Aorta (tissue), 5 donors: ENCODE measurements around the gene RPS27A. TPM values are rescaled to one million over a fixed set of nuclear protein-coding genes. Genes with fewer than 3 reads are reported as not detected.
"Not testable (repeated sequence)": the region's sequence is repeated elsewhere in the genome, so short reads cannot be mapped to it uniquely, and the experiment has no call there.

ENCODE experiments used
- ATAC-seq: fragments of 200-7000 bp; cut with Tn5 transposase; one replicate; pipeline ENCODE4 v1.9.1; 2022; ENCODE audit warnings: moderate library complexity; ENCODE audit not compliant: low FRiP score
- DNase-seq, 2 donors: peaks; one replicate each; pipeline ENCODE4 v3.0.0-alpha.2; 2020
- H3K27ac ChIP-seq, 2 donors: one replicate each; pipeline ENCODE4 v1.5.1; 2013; ENCODE audit warnings: low read length in 2 of 2, mild to moderate bottlenecking in 2 of 2, moderate library complexity in 2 of 2, control low read depth in 1 of 2, inconsistent platforms in 1 of 2, low read depth in 1 of 2
- H3K27me3 ChIP-seq, 2 donors: one replicate each; pipeline ENCODE4 v1.6.1; 2013; ENCODE audit warnings: control low read depth in 1 of 2, low read length in 1 of 2, mild to moderate bottlenecking in 1 of 2, moderate library complexity in 1 of 2; ENCODE audit not compliant: insufficient read depth in 2 of 2, control insufficient read depth in 1 of 2
- H3K36me3 ChIP-seq, 2 donors: one replicate each; pipeline ENCODE4 v1.6.1; 2013; ENCODE audit warnings: control low read depth in 1 of 2, low read length in 1 of 2, mild to moderate bottlenecking in 1 of 2; ENCODE audit not compliant: insufficient read depth in 2 of 2, control insufficient read depth in 1 of 2
- H3K4me1 ChIP-seq, 2 donors: one replicate each; pipeline ENCODE4 v1.6.1; 2013; ENCODE audit warnings: low read length in 2 of 2, control low read depth in 1 of 2, mild to moderate bottlenecking in 1 of 2, moderate library complexity in 1 of 2; ENCODE audit not compliant: insufficient read depth in 2 of 2, control insufficient read depth in 1 of 2
- H3K4me3 ChIP-seq, 2 donors: one replicate each; pipeline ENCODE4 v1.5.1; 2013; ENCODE audit warnings: low read length in 2 of 2, control low read depth in 1 of 2, mild to moderate bottlenecking in 1 of 2
- H3K9me3 ChIP-seq: one replicate; pipeline ENCODE4 v1.6.1; 2013; ENCODE audit warnings: mild to moderate bottlenecking, low read length; ENCODE audit not compliant: control insufficient read depth
- WGBS, 2 donors: extraction: QIAGEN DNeasy Blood & Tissue Kit; methylation state at CpG; one replicate each; pipeline ENCODE4 v1.1.7; 2013; 5-methylcytosine and 5-hydroxymethylcytosine counted together
- intact Hi-C, 2 donors: fragments of 100-400 bp; cut with DNase I; formaldehyde crosslinking; loops; one replicate each; pipeline versions ENCODE4 v1.14.2 to v1.15.0; 2022
- polyA plus RNA-seq, 2 donors: library from polyadenylated mRNA; stranded (reverse); fragments of 200-250 nt; gene quantifications; one replicate each; pipeline ENCODE4 v1.2.3, GENCODE V29; 2013
- total RNA-seq, 2 donors: library from RNA; stranded (reverse); fragmentation: NEBNext Ultra II Directional; extraction: Animal tissue kit (Norgen Biotek cat#: 25700); gene quantifications; one replicate each; pipeline ENCODE4 v1.2.1, GENCODE V29; 2021
- donor health status: healthy with polysubstance abuse.
- donor health status: Bipolar disorder and iron deficiency.
- donor health status: DM: no; HTN: no; CAD: no.
- donor health status: DM: no; HTN: no; CAD: no.
- donor health status: DM: yes; HTN: yes; CAD: no.

The RPS27A gene
- total and polyA plus RNA-seq, 4 donors, result 752 to 6,488 (median 1,797) TPM

GRCh38 chr2:55247025-55247424 lies 14.5 kb downstream of the RPS27A start:
- Histone ChIP-seq H3K4me3 (no peak overlapping the region), H3K9me3 (no peaks in the 10 kb centered on the region), H3K36me3 (peaks cover 4 to 5% of the 10 kb centered on the region in 2 donors), H3K27ac (no peak overlapping the region), H3K27me3 (no peaks in the 10 kb centered on the region), H3K4me1 (no peaks in the 10 kb centered on the region)
- intact Hi-C loops, result no loop called here
- DNase-seq, result no peak
- ATAC-seq, result no peak
- WGBS, 2 donors, result 79 to 92% methylated on average over 5 of the region's 5 CpGs

- no peak for ATAC-seq
- intact Hi-C loops, result no loop called here
- Histone ChIP-seq H3K36me3 (no peaks in the 10 kb centered on the region), H3K27me3 (no peaks in the 10 kb centered on the region), H3K4me1 (no peaks in the 10 kb centered on the region), H3K27ac (no peak overlapping the region), H3K4me3 (no peak overlapping the region), H3K9me3 (no peaks in the 10 kb centered on the region)
- 93 to 96% methylated on average over 3 of the region's 3 CpGs for WGBS, 2 donors
- no peak for DNase-seq
These were observed 20.3 kb downstream of the RPS27A start for GRCh38 chr2:55252832-55253231.

- not testable (repeated sequence) for H3K36me3 ChIP-seq
These were observed 27.1 kb downstream of the RPS27A start for GRCh38 chr2:55259586-55259985.

GRCh38 chr2:55268288-55268906 lies 35.9 kb downstream of the RPS27A start:
- intact Hi-C loops, result loop anchor here (5.0 kb wide), 1 partner anchor 164 kb away; no protein-coding TSS in a partner anchor
- no peaks in the 10 kb centered on the region for H3K9me3 ChIP-seq
- H3K4me3 ChIP-seq, result peak overlapping the region; percentile 15 to 73
- peak overlapping the region; percentile 52 to 62 for H3K27ac ChIP-seq
- H3K4me1 ChIP-seq, result no peaks in the 10 kb centered on the region
- no peaks in the 10 kb centered on the region for H3K27me3 ChIP-seq
- DNase-seq (no peak), ATAC-seq (no peak)
- H3K36me3 ChIP-seq, result no peaks in the 10 kb centered on the region
- WGBS, 2 donors, result 13 to 14% methylated on average over 13 of the region's 13 CpGs

More at GRCh38 chr2:55259586-55259985, 27.1 kb downstream of the RPS27A start:
- H3K9me3 ChIP-seq, intact Hi-C loops, H3K27ac ChIP-seq, H3K4me3 ChIP-seq, H3K27me3 ChIP-seq, H3K4me1 ChIP-seq, DNase-seq, ATAC-seq: not testable (repeated sequence)
- WGBS, 2 donors, result 88 to 90% methylated on average over 3 of the region's 3 CpGs

GRCh38 chr2:55268907-55269644 lies 36.6 kb downstream of the RPS27A start, which contains the start of gene MTIF2:
TSS of gene MTIF2 (minus strand) at chr2:55269231. CDS start at chr2:55263858, 5,373 bp downstream.
- intact Hi-C loops, result loop anchor here (5.0 kb wide), 1 partner anchor 163 kb away; no protein-coding TSS in a partner anchor
- Histone ChIP-seq H3K4me3 (peak within 1 kb of the TSS; percentile 15 to 73), H3K4me1 (no peaks in the 10 kb centered on the region), H3K9me3 (no peaks in the 10 kb centered on the region), H3K27me3 (no peaks in the 10 kb centered on the region), H3K27ac (peak within 1 kb of the TSS; percentile 52 to 62), H3K36me3 (no peaks in the 10 kb centered on the region)
- ATAC-seq (peak; percentile 98), DNase-seq (peak; percentile 98)
- 0 to 1% methylated on average over 43 of the region's 43 CpGs for WGBS, 2 donors

GRCh38 chr2:55269645-55269990 lies 37.1 kb downstream of the RPS27A start:
- peak overlapping the region in 1 of 2 donors; percentile 61 for H3K27ac ChIP-seq
- intact Hi-C loops, result loop anchor here (5.0 kb wide), 1 partner anchor 163 kb away; no protein-coding TSS in a partner anchor
- WGBS, 2 donors, result 48 to 55% methylated on average over 7 of the region's 7 CpGs
- no peaks in the 10 kb centered on the region for H3K27me3 ChIP-seq
- no peak for DNase-seq
- peak overlapping the region; percentile 11 to 73 for H3K4me3 ChIP-seq
- H3K9me3 ChIP-seq, result no peaks in the 10 kb centered on the region
- no peaks in the 10 kb centered on the region for H3K36me3 ChIP-seq
- H3K4me1 ChIP-seq, result no peaks in the 10 kb centered on the region
- ATAC-seq, result no peak

GRCh38 chr2:55274346-55274745 lies 41.9 kb downstream of the RPS27A start:
- DNase-seq, H3K27ac ChIP-seq, H3K9me3 ChIP-seq, intact Hi-C loops, H3K4me1 ChIP-seq, H3K36me3 ChIP-seq, H3K27me3 ChIP-seq, ATAC-seq, H3K4me3 ChIP-seq: not testable (repeated sequence)
- WGBS, 2 donors, result 97 to 98% methylated on average over 2 of the region's 2 CpGs

- Histone ChIP-seq H3K27ac (no peak overlapping the region), H3K9me3 (no peaks in the 10 kb centered on the region), H3K36me3 (no peaks in the 10 kb centered on the region), H3K4me1 (no peaks in the 10 kb centered on the region), H3K27me3 (no peaks in the 10 kb centered on the region), H3K4me3 (no peak overlapping the region)
- no peak for DNase-seq
- no peak for ATAC-seq
- intact Hi-C loops, result no loop called here
- 80 to 87% methylated on average over 3 of the region's 3 CpGs for WGBS, 2 donors
These were observed 44.8 kb downstream of the RPS27A start for GRCh38 chr2:55277310-55277709.
